Upper lobe of right lung (tissue), 1 donor: Measurements from ENCODE around the gene SLC13A3. TPM values are rescaled to one million over a fixed set of nuclear protein-coding genes. Genes with fewer than 3 reads are reported as not detected.

Experiments used
- ATAC-seq: fragments of 200-7000 bp; cut with Tn5 transposase; one replicate; pipeline ENCODE4 v1.9.1; 2020; ENCODE audit warnings: mild to moderate bottlenecking, moderate library complexity
- DNase-seq: peaks from one replicate; pipeline ENCODE4 v3.0.0-alpha.2; 2020
- H3K27ac ChIP-seq: fragments of 200-600 bp; one replicate; pipeline ENCODE4 v1.8.0; 2022
- H3K27me3 ChIP-seq: fragments of 200-600 bp; one replicate; pipeline ENCODE4 v1.8.0; 2022; ENCODE audit warnings: mild to moderate bottlenecking
- H3K36me3 ChIP-seq: fragments of 200-600 bp; one replicate; pipeline ENCODE4 v1.8.0; 2022
- H3K4me1 ChIP-seq: fragments of 200-600 bp; one replicate; pipeline ENCODE4 v1.8.0; 2022
- H3K4me3 ChIP-seq: fragments of 200-600 bp; one replicate; pipeline ENCODE4 v1.8.0; 2022; ENCODE audit warnings: mild to moderate bottlenecking
- H3K9me3 ChIP-seq: fragments of 200-600 bp; one replicate; pipeline ENCODE4 v1.8.0; 2022
- CTCF ChIP-seq: fragments of 200-600 bp; IDR thresholded peaks from one replicate; pipeline ENCODE4 v1.8.0; 2022; ENCODE audit warnings: antibody characterized with exemption
- intact Hi-C: fragments of 100-400 bp; cut with DNase I; formaldehyde crosslinking; loops from one replicate; pipeline ENCODE4 v1.11.0; 2022
- total RNA-seq: library from RNA; stranded (reverse); fragmentation: NEBNext Ultra II Directional; extraction: Animal tissue kit (Norgen Biotek cat#: 25700); gene quantifications from one replicate; pipeline ENCODE4 v1.2.1, GENCODE V29; 2021
- donor health status: DM: no; HTN: yes; CAD: no; lungs with severe emphysema.

Gene SLC13A3
- total RNA-seq, 1 donor from 2014 or later, result 1.6 TPM

- Histone ChIP-seq H3K36me3 (no peaks in the 10 kb centered on the region), H3K4me1 (peaks cover 7% of the 10 kb centered on the region)
- intact Hi-C loops, result no loop called here
These were observed 101.9 kb downstream of the SLC13A3 start for GRCh38 chr20:46549188-46549972.

DNA sequence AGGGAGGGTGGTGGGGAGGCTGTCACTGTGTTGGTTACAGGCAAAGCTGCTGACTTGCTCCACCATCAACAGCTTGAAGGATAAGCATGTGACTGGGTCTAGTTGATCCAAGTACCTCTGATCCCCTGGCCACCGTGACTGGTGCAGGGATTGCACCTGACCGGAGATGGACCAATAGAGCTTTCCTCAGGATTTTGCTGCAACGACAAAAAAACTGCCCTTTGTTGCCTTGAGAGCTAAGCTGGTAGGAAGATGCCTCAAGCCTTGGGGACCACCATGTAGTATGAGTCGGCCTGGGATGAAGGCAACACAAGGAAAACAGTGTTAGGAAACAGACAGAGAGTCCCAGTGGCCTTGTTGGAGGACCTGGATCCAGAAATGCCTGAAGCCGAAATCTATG, 102.6 kb downstream of the SLC13A3 start:
- Histone ChIP-seq H3K4me3 (no peak overlapping the region), H3K27ac (no peak overlapping the region), H3K27me3 (peaks cover 16% of the 10 kb centered on the region), H3K4me1 (peaks cover 7% of the 10 kb centered on the region), H3K9me3 (no peaks in the 10 kb centered on the region), H3K36me3 (no peaks in the 10 kb centered on the region)
- intact Hi-C loops, result no loop called here
- DNase-seq (no peak), ATAC-seq (no peak)
- TF ChIP-seq CTCF, result no peak

More at GRCh38 chr20:46549188-46549972, 101.9 kb downstream of the SLC13A3 start:
- DNase-seq, result no peak
- H3K9me3 ChIP-seq, result no peaks in the 10 kb centered on the region
- H3K4me3 ChIP-seq, result no peak overlapping the region
- peaks cover 19% of the 10 kb centered on the region for H3K27me3 ChIP-seq
- ATAC-seq, result no peak
- no peak overlapping the region for H3K27ac ChIP-seq
- TF ChIP-seq CTCF, result no peak

DNA sequence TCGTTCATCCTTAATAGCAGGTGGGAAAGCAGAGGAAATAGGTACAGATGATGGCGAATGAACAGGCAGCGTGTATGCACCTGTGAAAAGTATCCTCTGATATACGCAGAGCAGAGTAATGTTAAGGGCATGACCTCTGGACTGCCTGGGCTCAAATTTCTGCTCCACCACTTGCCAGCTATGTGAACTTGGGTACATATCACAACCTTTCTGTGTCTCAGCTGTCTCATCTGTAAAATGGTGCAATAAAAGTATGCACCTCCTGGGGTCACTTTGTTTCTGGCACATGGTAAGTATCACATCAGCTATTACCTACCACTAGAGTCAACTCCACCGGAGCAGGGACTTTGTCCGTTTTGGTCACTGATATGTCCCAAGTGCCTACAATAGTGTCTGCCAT, 103.3 kb downstream of the SLC13A3 start:
- Histone ChIP-seq H3K9me3 (no peaks in the 10 kb centered on the region), H3K4me1 (peaks cover 6% of the 10 kb centered on the region), H3K27ac (no peak overlapping the region), H3K36me3 (no peaks in the 10 kb centered on the region), H3K4me3 (no peak overlapping the region), H3K27me3 (peaks cover 16% of the 10 kb centered on the region)
- ATAC-seq (no peak), DNase-seq (no peak)
- TF ChIP-seq CTCF, result no peak
- intact Hi-C loops, result no loop called here

GRCh38 chr20:46546936-46547335, 104.3 kb downstream of the SLC13A3 start:
- intact Hi-C loops, result no loop called here
- no peaks in the 10 kb centered on the region for H3K4me1 ChIP-seq
- no peak overlapping the region for H3K27ac ChIP-seq
- TF ChIP-seq CTCF, result no peak
- DNase-seq, result no peak
- H3K9me3 ChIP-seq, result no peaks in the 10 kb centered on the region
- no peak for ATAC-seq
- H3K4me3 ChIP-seq, result no peak overlapping the region
- no peaks in the 10 kb centered on the region for H3K36me3 ChIP-seq
- H3K27me3 ChIP-seq, result peaks cover 19% of the 10 kb centered on the region

- Histone ChIP-seq H3K27me3 (peaks cover 26% of the 10 kb centered on the region), H3K36me3 (no peaks in the 10 kb centered on the region), H3K4me1 (no peaks in the 10 kb centered on the region), H3K9me3 (no peaks in the 10 kb centered on the region), H3K27ac (no peak overlapping the region), H3K4me3 (no peak overlapping the region)
- TF ChIP-seq CTCF, result no peak
- intact Hi-C loops, result no loop called here
- no peak for DNase-seq
- no peak for ATAC-seq
These were observed 105.0 kb downstream of the SLC13A3 start for GRCh38 chr20:46546298-46546697.

- intact Hi-C loops, result no loop called here
- Histone ChIP-seq H3K4me3 (no peak overlapping the region), H3K27ac (no peak overlapping the region), H3K9me3 (no peaks in the 10 kb centered on the region), H3K27me3 (peaks cover 27% of the 10 kb centered on the region), H3K4me1 (no peaks in the 10 kb centered on the region), H3K36me3 (no peaks in the 10 kb centered on the region)
- no peak for TF ChIP-seq CTCF
- DNase-seq (no peak), ATAC-seq (no peak)
These were observed 105.5 kb downstream of the SLC13A3 start for GRCh38 chr20:46545827-46546138.
